Endothelial cell of umbilical vein (primary cell): ENCODE measurements around the gene H19. TPM values are rescaled to one million over a fixed set of nuclear protein-coding genes. Genes with fewer than 3 reads are reported as not detected.

Source experiments
- BruUV-seq: library from RNA; stranded (reverse); fragments of 400-500 nt; replicated peaks from 2 replicates; lab custom pipeline; 2021; lab: Mats Ljungman, UMichigan
- CTCF ChIA-PET: fragments of 300-600, 350-600 bp; sonication (Branson Sonifier 250); formaldehyde crosslinking; loops from one replicate; lab custom pipeline; 2021; ENCODE audit warnings: antibody characterized with exemption, inconsistent platforms; lab: Charles Lee
- POLR2A ChIA-PET: fragments of 300-600, 350-600 bp; sonication (Branson Sonifier 250); formaldehyde crosslinking; loops from one replicate; lab custom pipeline; 2021; ENCODE audit warnings: antibody characterized with exemption, inconsistent platforms; lab: Charles Lee
- DNase-seq: peaks from one replicate; pipeline ENCODE4 v3.0.0-alpha.2; 2011; ENCODE audit warnings: low read depth, low spot score
- FAIRE-seq: peaks from 2 replicates; lab custom pipeline; 2011; peaks lifted over from hg19 to GRCh38; lab: Jason Lieb, UNC
- H2AFZ ChIP-seq: 2 replicates; pipeline ENCODE4 v1.6.0; 2012; ENCODE audit warnings: low read depth, low read length, control low read depth, inconsistent platforms
- H3K27ac ChIP-seq: 2 replicates; pipeline ENCODE4 v1.5.1; 2011; ENCODE audit warnings: low read depth, mild to moderate bottlenecking, control low read depth, low read length, moderate library complexity; ENCODE audit not compliant: insufficient read depth
- H3K27me3 ChIP-seq, 2 experiments: 2 replicates each; pipeline versions ENCODE4 v1.6.0 to v1.6.1; 2011; ENCODE audit warnings: low read length in 2 of 2, mixed read lengths in 1 of 2; ENCODE audit not compliant: control insufficient read depth in 2 of 2, insufficient read depth in 2 of 2
- H3K36me3 ChIP-seq, 2 experiments: 2 replicates in 1 of 2; 3 replicates in 1 of 2; pipeline ENCODE4 v1.5.1; 2011; ENCODE audit warnings: low read length in 2 of 2, mild to moderate bottlenecking in 1 of 2, moderate library complexity in 1 of 2; ENCODE audit not compliant: control insufficient read depth in 2 of 2, insufficient read depth in 2 of 2; ENCODE audit errors: extremely low read depth in 1 of 2
- H3K4me1 ChIP-seq: 3 replicates; pipeline ENCODE4 v1.5.1; 2011; ENCODE audit warnings: mild to moderate bottlenecking, low read length; ENCODE audit not compliant: control insufficient read depth, insufficient read depth; ENCODE audit errors: extremely low read depth
- H3K4me2 ChIP-seq: 2 replicates; pipeline ENCODE4 v1.6.1; 2011; ENCODE audit warnings: low read length, control low read depth, mixed read lengths; ENCODE audit not compliant: insufficient read depth
- H3K4me3 ChIP-seq, 3 experiments: fragments of 200-600 bp in 1 of 3; sonication (generic), shearing (Covaris generic) in 1 of 3; replicated peaks in 1 of 3; 2 replicates each; pipeline ENCODE4 v1.5.1; 2011 to 2016; ENCODE audit warnings: control low read depth in 3 of 3, low read length in 3 of 3, mild to moderate bottlenecking in 2 of 3, inconsistent platforms in 1 of 3, low read depth in 1 of 3, moderate library complexity in 1 of 3; ENCODE audit not compliant: insufficient read depth in 1 of 3
- H3K79me2 ChIP-seq: 2 replicates; pipeline ENCODE4 v1.6.0; 2012; ENCODE audit warnings: low read length, inconsistent platforms; ENCODE audit not compliant: control insufficient read depth, insufficient read depth
- H3K9ac ChIP-seq: replicated peaks from 2 replicates; pipeline ENCODE3; 2011; ENCODE audit warnings: low read length, control low read depth; ENCODE audit not compliant: insufficient read depth; ENCODE audit errors: extremely low read depth
- H3K9me1 ChIP-seq: replicated peaks from 3 replicates; pipeline ENCODE4 v1.6.0; 2011; ENCODE audit warnings: mild to moderate bottlenecking, low read length; ENCODE audit not compliant: control insufficient read depth, insufficient read depth; ENCODE audit errors: extremely low read depth
- H3K9me3 ChIP-seq: replicated peaks from 2 replicates; pipeline ENCODE4 v1.5.1; 2012; ENCODE audit warnings: low read length, inconsistent platforms; ENCODE audit not compliant: control insufficient read depth, insufficient read depth
- H4K20me1 ChIP-seq: replicated peaks from 2 replicates; pipeline ENCODE3; 2011; ENCODE audit warnings: mild to moderate bottlenecking, low read length; ENCODE audit not compliant: control insufficient read depth, insufficient read depth; ENCODE audit errors: extremely low read depth
- CTCF ChIP-seq, 2 donors: IDR thresholded peaks; 1 replicate in 1 of 2; 2 replicates in 1 of 2; pipeline ENCODE4 v1.5.1; 2011; ENCODE audit warnings: low read length in 2 of 2, mild to moderate bottlenecking in 2 of 2, moderate library complexity in 2 of 2, control low read depth in 1 of 2, inconsistent platforms in 1 of 2, low read depth in 1 of 2; ENCODE audit not compliant: insufficient read depth in 1 of 2; ENCODE audit errors: extremely low read depth in 1 of 2
- EZH2 ChIP-seq: IDR thresholded peaks from 2 replicates; pipeline ENCODE4 v1.6.1; 2012; ENCODE audit warnings: borderline replicate concordance, low read depth, mild to moderate bottlenecking, moderate library complexity, low read length, inconsistent platforms; ENCODE audit not compliant: severe bottlenecking
- FOS ChIP-seq: IDR thresholded peaks from 2 replicates; pipeline ENCODE4 v1.6.1; 2011; ENCODE audit warnings: mild to moderate bottlenecking, low read length, moderate library complexity, borderline replicate concordance; ENCODE audit not compliant: insufficient read depth
- GATA2 ChIP-seq: IDR thresholded peaks from 2 replicates; pipeline ENCODE4 v1.7.0; 2011; ENCODE audit warnings: low read depth, mild to moderate bottlenecking, moderate library complexity, mixed read lengths, low read length; ENCODE audit not compliant: insufficient read length, insufficient read depth
- JUN ChIP-seq: IDR thresholded peaks from 2 replicates; pipeline ENCODE4 v1.6.1; 2011; ENCODE audit warnings: borderline replicate concordance, low read depth; ENCODE audit not compliant: insufficient read length, insufficient read depth
- MAX ChIP-seq: IDR thresholded peaks from 2 replicates; pipeline ENCODE4 v1.6.1; 2011; ENCODE audit not compliant: insufficient read depth, insufficient read length
- MYC ChIP-seq: IDR thresholded peaks from one replicate; pipeline ENCODE4 v1.6.1; 2011; ENCODE audit warnings: mild to moderate bottlenecking, low read depth, low read length
- POLR2A ChIP-seq: IDR thresholded peaks from 2 replicates; pipeline ENCODE4 v1.6.1; 2012; ENCODE audit warnings: low read depth, mild to moderate bottlenecking, control low read depth, low read length
- POLR2AphosphoS5 ChIP-seq: IDR thresholded peaks from 2 replicates; pipeline ENCODE4 v1.6.1; 2012; ENCODE audit warnings: low read depth, mild to moderate bottlenecking, control low read depth, low read length, moderate library complexity; ENCODE audit not compliant: insufficient read depth
- dilution Hi-C: fragments of 300-500 bp; cut with MboI; formaldehyde crosslinking; loops from one replicate; pipeline ENCODE4 v1.15.0; 2019; ENCODE audit warnings: low sequenced_read_pairs; ENCODE audit not compliant: extremely low pct_ligation_motif_present
- intact Hi-C: fragments of 100-400 bp; cut with micrococcal nuclease; formaldehyde crosslinking; loops from one replicate; pipeline ENCODE4 v1.10.0; 2022
- polyA plus RNA-seq, 4 experiments: library from polyadenylated mRNA; depleted of rRNA in 3 of 4; stranded (reverse) in 3 of 4; unstranded in 1 of 4; fragments of >200 nt; gene quantifications; 2 replicates each; pipeline versions ENCODE4 v1.2.1 to v1.2.3, GENCODE V29; 2011 to 2012; ENCODE audit warnings: missing spikeins in 1 of 4
- total RNA-seq: library from RNA; stranded (reverse); gene quantifications from 2 replicates; pipeline ENCODE4 v1.2.3, GENCODE V29; 2021

The H19 gene
- total and polyA plus RNA-seq, 2 donors (not counting 3 experiments of a cell fraction or from before 2014, with no cell fraction given), result 0.21 to 3.2 TPM

GRCh38 chr11:2002042-2002776 is 4.6 kb upstream of the H19 start:
- Histone ChIP-seq H3K27ac (no peak overlapping the region), H3K9ac (no peak overlapping the region), H3K9me1 (no peaks in the 10 kb centered on the region), H2AFZ (no peak overlapping the region), H3K4me1 (no peaks in the 10 kb centered on the region), H3K79me2 (no peaks in the 10 kb centered on the region), H3K4me2 (no peak overlapping the region), H3K36me3 (no peaks in the 10 kb centered on the region), H3K4me3 (no peak overlapping the region), H3K27me3 (no peaks in the 10 kb centered on the region), H3K9me3 (no peaks in the 10 kb centered on the region), H4K20me1 (no peaks in the 10 kb centered on the region)
- no TSS peak for BruUV-seq
- FAIRE-seq (peak; percentile 37), DNase-seq (no peak)
- ChIA-PET POLR2A (no interaction called here), CTCF (interaction anchor here (0.9 to 4.9 kb wide), 18 partner anchors 54 to 455 kb away, joined by 3 to 126 read pairs (median 6); partner anchors contain the start of genes MRPL23, SYT8 and TNNI2)
- dilution Hi-C loops (no loop called here), intact Hi-C loops (no loop called here)
- TF ChIP-seq MYC (no peak), POLR2AphosphoS5 (no peak), EZH2 (no peak), CTCF (IDR thresholded peaks at IDR 0.05; ENCODE audit: extremely low read depth in 1 of 2, insufficient read depth in 1 of 2, low read depth in 1 of 2, low read length in 2 of 2) (no peak), JUN (no peak), POLR2A (no peak), MAX (no peak), GATA2 (no peak), FOS (no peak)
